ENCODE measurements around the gene CCDC137.

- no peak for TF ChIP-seq EZH2 (IDR thresholded peaks at IDR 0.05; ENCODE audit: borderline replicate concordance, insufficient read depth, low read length, poor library complexity, severe bottlenecking)
- no peak for TF ChIP-seq REST (IDR thresholded peaks at IDR 0.05; ENCODE audit: borderline replicate concordance)
- TF ChIP-seq CTCF (IDR thresholded peaks at IDR 0.05; ENCODE audit: poor library complexity, severe bottlenecking): no peak
- no peak for TF ChIP-seq RAD21 (conservative IDR thresholded peaks at IDR 0.05)
- TF ChIP-seq TAF1 (IDR thresholded peaks at IDR 0.05; ENCODE audit: low read depth): no peak
- no peak for TF ChIP-seq POLR2AphosphoS5 (IDR thresholded peaks at IDR 0.05)
- TF ChIP-seq SMC3 (conservative IDR thresholded peaks at IDR 0.05; ENCODE audit: poor library complexity): no peak
- no peak for TF ChIP-seq EP300 (conservative IDR thresholded peaks at IDR 0.05; ENCODE audit: poor library complexity, severe bottlenecking)
- TF ChIP-seq MXI1 (conservative IDR thresholded peaks at IDR 0.05; ENCODE audit: poor library complexity, severe bottlenecking): no peak
Measured at GRCh38 chr17:81640011-81640410, 26.5 kb upstream of the CCDC137 start.
